ENCODE data around the gene PXYLP1.

PXYLP1 gene

GRCh38 chr3:141316851-141317250, 85.2 kb downstream of the PXYLP1 start:
- Histone ChIP-seq H4K91ac (ENCODE audit: low read depth, low read length, poor library complexity) (no peak overlapping the region), H2BK5ac (ENCODE audit: low read length) (no peak overlapping the region), H3K9me3 (replicated peaks in 1 of 2; ENCODE audit: control insufficient read depth in 2 of 2, insufficient read depth in 1 of 2, low read depth in 1 of 2, low read length in 2 of 2) (peaks cover 0 to 1% of the 10 kb centered on the region in 2 donors), H3K27me3 (ENCODE audit: control insufficient read depth in 3 of 3, insufficient read depth in 3 of 3, low read depth in 1 of 3, low read length in 3 of 3) (no peaks in the 10 kb centered on the region), H3K4me3 (ENCODE audit: low read length in 2 of 2) (no peak overlapping the region), H2AFZ (ENCODE audit: low read length) (no peak overlapping the region), H2AK5ac (ENCODE audit: low read depth, low read length) (no peak overlapping the region), H3K9ac (ENCODE audit: low read depth, low read length, poor library complexity) (no peak overlapping the region), H2BK15ac (ENCODE audit: low read length) (no peak overlapping the region), H3K27ac (replicated peaks; ENCODE audit: low read length) (no peak overlapping the region), H2BK120ac (ENCODE audit: low read depth, low read length) (no peak overlapping the region), H3K36me3 (replicated peaks in 1 of 2; ENCODE audit: control insufficient read depth in 2 of 2, insufficient read depth in 2 of 2, low read length in 2 of 2) (no peaks in the 10 kb centered on the region), H2BK12ac (ENCODE audit: low read length) (no peak overlapping the region), H3K18ac (ENCODE audit: low read length) (no peak overlapping the region), H3K4me1 (ENCODE audit: control insufficient read depth in 2 of 2, insufficient read depth in 1 of 2, low read depth in 1 of 2, low read length in 2 of 2) (peaks cover 0 to 5% of the 10 kb centered on the region in 2 donors), H4K8ac (ENCODE audit: low read depth, low read length) (no peak overlapping the region), H3K79me1 (ENCODE audit: low read depth, low read length) (no peaks in the 10 kb centered on the region), H3K4me2 (ENCODE audit: insufficient read depth, low read length, poor library complexity, severe bottlenecking) (no peak overlapping the region), H3K4ac (ENCODE audit: low read length) (no peak overlapping the region), H3K14ac (ENCODE audit: low read length) (no peak overlapping the region), H3K23ac (ENCODE audit: low read depth, low read length, poor library complexity) (no peak overlapping the region)
- WGBS, 2 donors (ENCODE audit: extremely low coverage in 2 of 2, insufficient read length in 2 of 2, insufficient replicate concordance in 1 of 2): no CpG with 5 or more reads among the region's 1 CpG
- DNase-seq (ENCODE audit: low spot score): no peak

DNA sequence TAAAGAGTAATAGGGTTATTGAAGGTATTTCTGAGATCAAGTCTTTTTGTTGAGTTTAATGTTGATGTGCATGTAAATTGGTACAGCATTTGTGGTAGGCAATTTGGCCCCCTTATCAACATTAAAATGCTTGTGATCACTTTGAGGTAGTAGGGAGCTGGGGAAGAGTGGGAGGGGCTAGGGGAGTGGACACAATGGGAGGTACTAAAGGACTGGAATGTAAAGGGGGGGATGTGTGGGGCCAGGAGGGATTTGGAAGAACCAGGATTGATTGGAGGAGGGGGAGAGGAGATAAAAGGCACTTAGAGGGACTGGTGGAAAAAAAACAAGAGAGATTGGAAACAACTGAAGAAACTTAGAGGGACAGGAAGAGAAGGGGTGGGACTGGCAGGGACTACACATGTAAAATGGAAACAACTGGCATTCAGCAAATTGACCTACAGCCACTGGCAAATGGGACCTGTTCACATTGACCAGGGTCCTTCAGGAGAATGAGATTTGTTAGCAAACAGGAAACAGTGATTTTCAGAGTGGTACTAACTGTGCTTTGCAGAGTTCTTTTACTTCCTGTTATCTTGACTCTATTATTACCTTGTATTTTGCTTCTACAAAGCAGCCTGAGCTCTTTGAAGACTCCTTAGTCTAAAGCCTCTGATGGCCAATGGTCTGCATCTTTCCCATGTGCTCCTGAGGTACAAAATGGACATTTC, 88.9 kb downstream of the PXYLP1 start:
- Histone ChIP-seq H2BK15ac (ENCODE audit: low read length) (no peak overlapping the region), H3K23ac (ENCODE audit: low read depth, low read length, poor library complexity) (no peak overlapping the region), H3K4me3 (ENCODE audit: low read length in 2 of 2) (no peak overlapping the region), H3K36me3 (replicated peaks in 1 of 2; ENCODE audit: control insufficient read depth in 2 of 2, insufficient read depth in 2 of 2, low read length in 2 of 2) (no peaks in the 10 kb centered on the region), H3K9ac (ENCODE audit: low read depth, low read length, poor library complexity) (no peak overlapping the region), H3K14ac (ENCODE audit: low read length) (no peak overlapping the region), H2BK5ac (ENCODE audit: low read length) (no peak overlapping the region), H3K27ac (replicated peaks; ENCODE audit: low read length) (no peak overlapping the region), H2BK12ac (ENCODE audit: low read length) (no peak overlapping the region), H3K27me3 (ENCODE audit: control insufficient read depth in 3 of 3, insufficient read depth in 3 of 3, low read depth in 1 of 3, low read length in 3 of 3) (no peaks in the 10 kb centered on the region), H3K18ac (ENCODE audit: low read length) (no peak overlapping the region), H2AK5ac (ENCODE audit: low read depth, low read length) (no peak overlapping the region), H3K9me3 (replicated peaks in 1 of 2; ENCODE audit: control insufficient read depth in 2 of 2, insufficient read depth in 1 of 2, low read depth in 1 of 2, low read length in 2 of 2) (peaks cover 0 to 1% of the 10 kb centered on the region in 2 donors), H3K4me1 (ENCODE audit: control insufficient read depth in 2 of 2, insufficient read depth in 1 of 2, low read depth in 1 of 2, low read length in 2 of 2) (peaks cover 0 to 2% of the 10 kb centered on the region in 2 donors), H2AFZ (ENCODE audit: low read length) (no peak overlapping the region), H3K79me1 (ENCODE audit: low read depth, low read length) (no peaks in the 10 kb centered on the region), H3K4me2 (ENCODE audit: insufficient read depth, low read length, poor library complexity, severe bottlenecking) (no peak overlapping the region), H2BK120ac (ENCODE audit: low read depth, low read length) (no peak overlapping the region), H4K8ac (ENCODE audit: low read depth, low read length) (no peak overlapping the region), H3K4ac (ENCODE audit: low read length) (no peak overlapping the region), H4K91ac (ENCODE audit: low read depth, low read length, poor library complexity) (no peak overlapping the region)
- DNase-seq (ENCODE audit: low spot score): no peak

DNA sequence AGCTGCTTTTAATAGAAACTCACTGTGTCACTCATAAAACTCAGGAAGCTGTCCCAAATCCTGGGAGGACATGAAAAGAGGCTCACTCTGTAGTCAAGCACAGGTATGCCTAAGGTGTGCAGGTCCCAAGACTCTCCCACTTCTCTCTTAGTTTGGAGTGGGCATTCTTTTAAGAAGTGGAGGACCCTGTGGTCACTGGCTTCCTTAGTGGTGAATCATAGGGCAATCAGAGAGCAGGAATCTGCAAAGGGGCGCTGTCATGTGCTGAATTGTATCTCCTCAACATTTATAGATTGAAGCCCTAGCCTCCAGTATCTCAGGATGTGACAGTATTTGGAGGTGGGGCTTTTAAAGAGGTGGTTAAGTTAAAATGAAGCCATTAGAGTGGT, 89.5 kb downstream of the PXYLP1 start:
- H3K27me3 ChIP-seq (ENCODE audit: control insufficient read depth in 3 of 3, insufficient read depth in 3 of 3, low read depth in 1 of 3, low read length in 3 of 3): no peaks in the 10 kb centered on the region
- no peak overlapping the region for H3K14ac ChIP-seq (ENCODE audit: low read length)
- no peak overlapping the region for H2AK5ac ChIP-seq (ENCODE audit: low read depth, low read length)
- H4K91ac ChIP-seq (ENCODE audit: low read depth, low read length, poor library complexity): no peak overlapping the region
- H3K4me3 ChIP-seq (ENCODE audit: low read length in 2 of 2): no peak overlapping the region
- H2BK5ac ChIP-seq (ENCODE audit: low read length): no peak overlapping the region
- no CpG with 5 or more reads among the region's 1 CpG for WGBS, 2 donors (ENCODE audit: extremely low coverage in 2 of 2, insufficient read length in 2 of 2, insufficient replicate concordance in 1 of 2)
- H3K4me2 ChIP-seq (ENCODE audit: insufficient read depth, low read length, poor library complexity, severe bottlenecking): no peak overlapping the region
- no peak overlapping the region for H2AFZ ChIP-seq (ENCODE audit: low read length)
- H3K36me3 ChIP-seq (replicated peaks in 1 of 2; ENCODE audit: control insufficient read depth in 2 of 2, insufficient read depth in 2 of 2, low read length in 2 of 2): no peaks in the 10 kb centered on the region
- peaks cover 2% of the 10 kb centered on the region in 2 donors for H3K4me1 ChIP-seq (ENCODE audit: control insufficient read depth in 2 of 2, insufficient read depth in 1 of 2, low read depth in 1 of 2, low read length in 2 of 2)
- H3K9me3 ChIP-seq (replicated peaks in 1 of 2; ENCODE audit: control insufficient read depth in 2 of 2, insufficient read depth in 1 of 2, low read depth in 1 of 2, low read length in 2 of 2): peaks cover 0 to 1% of the 10 kb centered on the region in 2 donors
- H3K18ac ChIP-seq (ENCODE audit: low read length): no peak overlapping the region
- no peak overlapping the region for H3K23ac ChIP-seq (ENCODE audit: low read depth, low read length, poor library complexity)
- H3K4ac ChIP-seq (ENCODE audit: low read length): no peak overlapping the region
- H2BK120ac ChIP-seq (ENCODE audit: low read depth, low read length): no peak overlapping the region
- H2BK15ac ChIP-seq (ENCODE audit: low read length): no peak overlapping the region
- H3K27ac ChIP-seq (replicated peaks; ENCODE audit: low read length): no peak overlapping the region
- H2BK12ac ChIP-seq (ENCODE audit: low read length): no peak overlapping the region
- H3K9ac ChIP-seq (ENCODE audit: low read depth, low read length, poor library complexity): no peak overlapping the region
- no peaks in the 10 kb centered on the region for H3K79me1 ChIP-seq (ENCODE audit: low read depth, low read length)
- H4K8ac ChIP-seq (ENCODE audit: low read depth, low read length): no peak overlapping the region
- no peak for DNase-seq (ENCODE audit: low spot score)

DNA sequence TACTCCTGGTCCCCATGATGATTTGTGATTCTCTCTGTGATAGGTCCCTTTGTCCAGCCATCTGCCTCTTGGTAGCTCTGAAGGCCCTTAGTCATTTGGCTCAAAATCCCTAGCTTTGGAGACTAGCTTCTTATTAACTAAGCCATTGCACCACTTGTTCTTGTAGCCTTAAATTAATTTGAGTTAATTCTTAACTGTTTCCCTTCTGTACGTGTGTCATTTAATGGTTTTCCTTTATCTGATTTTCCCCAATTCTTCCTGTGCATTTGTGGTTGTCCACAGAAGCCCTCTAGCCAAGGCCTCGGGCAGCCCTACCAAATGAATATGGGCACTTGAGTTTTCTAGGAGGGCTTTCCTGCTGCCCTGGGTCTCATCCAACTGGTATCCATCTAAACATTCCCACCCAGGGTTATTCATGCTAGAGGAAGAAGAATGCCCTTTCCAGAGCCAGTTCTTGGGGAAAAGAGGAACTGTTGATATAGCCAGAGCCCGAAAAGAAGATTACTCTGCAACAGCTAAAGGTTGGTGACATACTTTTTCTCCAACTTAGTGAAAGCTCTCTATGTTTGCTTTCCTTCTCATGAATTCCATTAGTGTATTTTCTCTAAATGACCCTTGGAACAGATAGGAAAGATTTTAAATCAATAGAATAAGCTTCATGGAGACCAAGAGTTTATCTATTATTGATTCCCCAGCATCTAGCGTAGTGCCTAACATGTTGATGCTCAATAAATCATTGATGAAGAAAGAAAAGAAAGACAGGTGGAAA, 92.5 kb downstream of the PXYLP1 start:
- H2BK12ac ChIP-seq (ENCODE audit: low read length): no peak overlapping the region
- no peak overlapping the region for H3K4me3 ChIP-seq (ENCODE audit: low read length in 2 of 2)
- H2BK120ac ChIP-seq (ENCODE audit: low read depth, low read length): no peak overlapping the region
- no peaks in the 10 kb centered on the region for H3K79me1 ChIP-seq (ENCODE audit: low read depth, low read length)
- no peak for DNase-seq (ENCODE audit: low spot score)
- no CpG with 5 or more reads among the region's 4 CpGs for WGBS, 2 donors (ENCODE audit: extremely low coverage in 2 of 2, insufficient read length in 2 of 2, insufficient replicate concordance in 1 of 2)
- H4K91ac ChIP-seq (ENCODE audit: low read depth, low read length, poor library complexity): no peak overlapping the region
- no peak overlapping the region for H2AK5ac ChIP-seq (ENCODE audit: low read depth, low read length)
- H3K27me3 ChIP-seq (ENCODE audit: control insufficient read depth in 3 of 3, insufficient read depth in 3 of 3, low read depth in 1 of 3, low read length in 3 of 3): no peaks in the 10 kb centered on the region
- H3K4ac ChIP-seq (ENCODE audit: low read length): no peak overlapping the region
- H3K18ac ChIP-seq (ENCODE audit: low read length): no peak overlapping the region
- peaks cover 0 to 1% of the 10 kb centered on the region in 2 donors for H3K9me3 ChIP-seq (replicated peaks in 1 of 2; ENCODE audit: control insufficient read depth in 2 of 2, insufficient read depth in 1 of 2, low read depth in 1 of 2, low read length in 2 of 2)
- no peak overlapping the region for H3K4me2 ChIP-seq (ENCODE audit: insufficient read depth, low read length, poor library complexity, severe bottlenecking)
- H2AFZ ChIP-seq (ENCODE audit: low read length): no peak overlapping the region
- H3K23ac ChIP-seq (ENCODE audit: low read depth, low read length, poor library complexity): no peak overlapping the region
- no peak overlapping the region for H3K9ac ChIP-seq (ENCODE audit: low read depth, low read length, poor library complexity)
- H3K14ac ChIP-seq (ENCODE audit: low read length): no peak overlapping the region
- H2BK5ac ChIP-seq (ENCODE audit: low read length): no peak overlapping the region
- no peak overlapping the region for H3K27ac ChIP-seq (replicated peaks; ENCODE audit: low read length)
- H3K36me3 ChIP-seq (replicated peaks in 1 of 2; ENCODE audit: control insufficient read depth in 2 of 2, insufficient read depth in 2 of 2, low read length in 2 of 2): no peaks in the 10 kb centered on the region
- no peak overlapping the region for H4K8ac ChIP-seq (ENCODE audit: low read depth, low read length)
- peaks cover 3 to 11% of the 10 kb centered on the region in 2 donors for H3K4me1 ChIP-seq (ENCODE audit: control insufficient read depth in 2 of 2, insufficient read depth in 1 of 2, low read depth in 1 of 2, low read length in 2 of 2)
- no peak overlapping the region for H2BK15ac ChIP-seq (ENCODE audit: low read length)
